ENCODE data around the gene BRCA1.

- TF ChIP-seq CTCF (IDR thresholded peaks at IDR 0.05) (no peak), POLR2A (IDR thresholded peaks at IDR 0.05) (no peak)
These were observed 90.9 kb downstream of the BRCA1 start for GRCh38 chr17:43033948-43034881.
